ENCODE results near the gene KCTD8.

DNA sequence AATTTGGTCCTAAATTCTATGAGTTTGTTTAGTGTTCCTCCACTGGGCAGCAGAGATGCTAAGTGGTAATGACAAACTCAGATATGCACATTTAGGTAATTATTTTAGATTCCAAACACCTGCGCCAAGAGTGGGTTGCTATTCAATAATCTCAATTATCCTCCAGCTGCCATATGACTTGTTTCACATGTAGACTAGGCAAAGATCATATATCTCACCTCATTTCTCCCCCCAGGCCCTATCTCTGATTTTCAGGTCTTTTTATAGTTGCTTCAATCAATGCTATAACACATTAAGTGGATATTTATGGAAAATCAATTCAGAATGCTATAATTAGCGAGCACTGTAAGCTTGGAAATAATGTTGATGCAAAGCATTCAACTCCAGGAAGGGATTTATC is 217.6 kb downstream of the KCTD8 start:
- no peak for TF ChIP-seq EZH2 (IDR thresholded peaks at IDR 0.05)
- TF ChIP-seq, protein P1, sequence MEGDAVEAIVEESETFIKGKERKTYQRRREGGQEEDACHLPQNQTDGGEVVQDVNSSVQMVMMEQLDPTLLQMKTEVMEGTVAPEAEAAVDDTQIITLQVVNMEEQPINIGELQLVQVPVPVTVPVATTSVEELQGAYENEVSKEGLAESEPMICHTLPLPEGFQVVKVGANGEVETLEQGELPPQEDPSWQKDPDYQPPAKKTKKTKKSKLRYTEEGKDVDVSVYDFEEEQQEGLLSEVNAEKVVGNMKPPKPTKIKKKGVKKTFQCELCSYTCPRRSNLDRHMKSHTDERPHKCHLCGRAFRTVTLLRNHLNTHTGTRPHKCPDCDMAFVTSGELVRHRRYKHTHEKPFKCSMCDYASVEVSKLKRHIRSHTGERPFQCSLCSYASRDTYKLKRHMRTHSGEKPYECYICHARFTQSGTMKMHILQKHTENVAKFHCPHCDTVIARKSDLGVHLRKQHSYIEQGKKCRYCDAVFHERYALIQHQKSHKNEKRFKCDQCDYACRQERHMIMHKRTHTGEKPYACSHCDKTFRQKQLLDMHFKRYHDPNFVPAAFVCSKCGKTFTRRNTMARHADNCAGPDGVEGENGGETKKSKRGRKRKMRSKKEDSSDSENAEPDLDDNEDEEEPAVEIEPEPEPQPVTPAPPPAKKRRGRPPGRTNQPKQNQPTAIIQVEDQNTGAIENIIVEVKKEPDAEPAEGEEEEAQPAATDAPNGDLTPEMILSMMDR (IDR thresholded peaks at IDR 0.05) = no peak
- no peak for TF ChIP-seq EZH2phosphoT487 (IDR thresholded peaks at IDR 0.05)

All from neural progenitor cell (in vitro differentiated cells).